Left hindlimb (tissue), 1 donor: ENCODE results near the gene PRKAR1A.
"Not testable (repeated sequence)": the region's sequence is repeated elsewhere in the genome, so short reads cannot be mapped to it uniquely, and the experiment has no call there.

Experiments
- DNase-seq: peaks from one replicate; pipeline ENCODE4 v3.0.0-alpha.2; 2018

The PRKAR1A gene

GRCh38 chr17:68581863-68582645, 69.8 kb downstream of the PRKAR1A start:
- no peak for DNase-seq

GRCh38 chr17:68582867-68583266, 70.6 kb downstream of the PRKAR1A start:
- DNase-seq: not testable (repeated sequence)

- DNase-seq: no peak
Observed at GRCh38 chr17:68584581-68585303, 72.5 kb downstream of the PRKAR1A start.

GRCh38 chr17:68585643-68586042, 73.4 kb downstream of the PRKAR1A start:
- DNase-seq: no peak

- DNase-seq: no peak
Observed at GRCh38 chr17:68587026-68587425, 74.8 kb downstream of the PRKAR1A start.

- no peak for DNase-seq
Observed at GRCh38 chr17:68587847-68588246, 75.6 kb downstream of the PRKAR1A start.

- no peak for DNase-seq
Observed at GRCh38 chr17:68588362-68588761, 76.1 kb downstream of the PRKAR1A start.

GRCh38 chr17:68589086-68589485, 76.9 kb downstream of the PRKAR1A start:
- no peak for DNase-seq

GRCh38 chr17:68591583-68591982, 79.4 kb downstream of the PRKAR1A start:
- peak; percentile 62 for DNase-seq

GRCh38 chr17:68592009-68592408, 79.8 kb downstream of the PRKAR1A start:
- DNase-seq: no peak

- DNase-seq: peak; percentile 86
Observed at GRCh38 chr17:68592682-68593641, 80.7 kb downstream of the PRKAR1A start.

- no peak for DNase-seq
Observed at GRCh38 chr17:68594552-68594951, 82.3 kb downstream of the PRKAR1A start.

GRCh38 chr17:68595496-68595895, 83.3 kb downstream of the PRKAR1A start:
- peak; percentile 80 for DNase-seq

GRCh38 chr17:68595986-68596385, 83.8 kb downstream of the PRKAR1A start:
- no peak for DNase-seq

GRCh38 chr17:68596411-68596945, 84.2 kb downstream of the PRKAR1A start:
- DNase-seq: no peak

- DNase-seq: no peak
Observed at GRCh38 chr17:68598074-68598473, 85.8 kb downstream of the PRKAR1A start.

- DNase-seq: no peak
Observed at GRCh38 chr17:68598545-68598961, 86.3 kb downstream of the PRKAR1A start.

GRCh38 chr17:68599091-68599490, 86.9 kb downstream of the PRKAR1A start:
- DNase-seq: no peak

- DNase-seq: peak; percentile 55
Observed at GRCh38 chr17:68599552-68600066, 87.4 kb downstream of the PRKAR1A start.

GRCh38 chr17:68600067-68600930, 88.1 kb downstream of the PRKAR1A start:
- DNase-seq: peak; percentile 63
